HepG2 (cell line): ENCODE data around the gene ARMCX2.

Experiments
- BCL6 ChIP-seq: IDR thresholded peaks from 2 replicates; pipeline ENCODE4 v1.6.1; 2016; ENCODE audit warnings: missing genetic modification reagents, missing compliant biosample characterization
- HDAC2 ChIP-seq: sonication (generic); formaldehyde crosslinking; IDR thresholded peaks from 2 replicates; pipeline ENCODE4 v1.4.0; 2020; ENCODE audit warnings: missing genetic modification reagents
- HNRNPH1 ChIP-seq: fragments of 200-400 bp; formaldehyde crosslinking; optimal IDR thresholded peaks from 2 replicates; pipeline ENCODE3; 2017; ENCODE audit warnings: mild to moderate bottlenecking, low read depth, low read length

DNA sequence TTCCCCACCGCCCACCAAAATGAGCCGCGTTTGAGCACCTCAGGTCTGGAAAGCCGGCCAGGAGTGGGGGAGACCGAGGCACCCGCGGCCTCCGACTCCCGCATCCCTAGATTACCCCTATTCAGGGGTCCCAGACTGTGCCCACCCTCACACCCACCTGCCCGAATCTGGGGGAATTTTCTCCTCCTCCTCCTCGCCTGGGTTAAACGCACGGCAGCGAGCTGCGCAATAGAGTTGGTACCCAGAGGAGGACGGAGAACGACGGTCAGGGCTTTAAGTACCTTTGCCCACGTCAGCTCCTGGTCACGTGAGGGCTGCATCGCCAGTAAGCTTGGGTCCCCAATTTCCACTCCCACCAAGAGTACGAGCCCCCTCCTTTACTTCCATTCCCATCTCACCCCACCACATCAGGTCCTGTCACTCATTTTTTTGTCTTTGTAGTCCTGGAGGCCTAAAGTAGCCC lies at the start of gene ARMCX2:
- TF ChIP-seq HNRNPH1: no peak
- TF ChIP-seq HDAC2: no peak
- TF ChIP-seq BCL6 (CRISPR knock-in tag): no peak
